Measurements from ENCODE around the gene CTCF.

CTCF gene

DNA sequence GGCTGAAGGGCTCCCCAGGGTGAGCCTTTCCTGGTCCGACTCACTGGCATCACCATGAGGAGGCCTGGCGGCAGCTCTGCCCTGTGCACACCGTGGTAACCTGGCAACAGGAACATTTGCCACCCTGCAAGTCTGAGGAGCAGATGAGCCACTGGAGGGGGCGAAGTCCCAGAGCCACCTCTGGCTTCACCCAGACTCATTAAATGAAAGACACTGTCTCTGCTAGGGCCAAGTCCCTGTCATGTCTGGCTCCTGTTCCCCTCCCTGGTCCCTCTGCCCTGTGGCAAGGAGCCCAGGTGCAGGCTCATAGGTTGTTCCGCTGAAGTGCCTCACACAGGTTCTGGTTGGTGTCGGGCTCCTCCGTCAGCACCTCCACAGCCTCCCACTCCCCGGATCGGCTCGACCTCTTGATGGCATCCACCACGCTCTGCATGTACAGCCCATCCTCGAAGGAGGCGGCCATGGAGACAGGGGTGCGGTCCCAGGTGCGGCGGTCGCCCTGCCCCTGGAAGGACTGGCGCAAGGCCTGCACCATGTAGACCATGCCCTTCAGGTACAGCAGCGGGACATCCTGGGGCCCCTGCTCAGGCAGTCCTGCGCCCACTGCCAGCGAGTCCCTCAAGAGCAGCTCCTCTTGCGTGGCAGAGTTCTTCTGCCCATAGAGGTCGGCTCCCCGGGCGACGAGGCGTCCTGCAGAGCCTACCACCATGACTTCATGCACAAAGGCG, 112.7 kb downstream of the CTCF start:
- peaks cover 5% of the 10 kb centered on the region; the same call in 1 of the 2 replicates for H3K36me3 ChIP-seq (ENCODE audit: insufficient read depth, low read length)
- H3K27me3 ChIP-seq (ENCODE audit: insufficient read depth, low read length) = no peaks in the 10 kb centered on the region
- H3K4me3 ChIP-seq (ENCODE audit: low read depth, low read length) = no peak overlapping the region
- peaks cover 5% of the 10 kb centered on the region for H3K4me1 ChIP-seq (ENCODE audit: control insufficient read depth, insufficient read depth, low read length, unreplicated experiment)
- H2AFZ ChIP-seq (ENCODE audit: low read length, unreplicated experiment) = no peak overlapping the region
- no peaks in the 10 kb centered on the region for H3K79me2 ChIP-seq (ENCODE audit: control insufficient read depth, insufficient read depth, low read length, unreplicated experiment)
- H3K27ac ChIP-seq (ENCODE audit: low read depth, low read length) = no peak overlapping the region

DNA sequence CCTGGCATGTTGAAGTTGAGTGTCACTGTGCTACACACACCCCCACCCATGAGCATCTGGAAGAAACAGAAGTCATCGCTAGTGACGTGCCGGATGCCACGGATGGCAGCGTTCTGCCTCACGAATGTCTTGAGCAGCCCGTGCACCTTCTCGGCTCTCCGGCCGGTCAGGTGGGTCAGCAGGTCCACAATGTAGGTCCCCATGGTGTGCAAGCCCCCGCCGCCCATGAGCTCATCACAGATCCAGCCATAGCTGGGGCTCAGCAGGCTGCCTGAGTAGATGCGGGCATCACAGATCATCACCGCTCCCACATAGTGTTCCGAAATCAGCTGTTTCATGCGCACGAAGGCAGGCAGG, 113.2 kb downstream of the CTCF start:
- Histone ChIP-seq H2AFZ (ENCODE audit: low read length, unreplicated experiment) (no peak overlapping the region), H3K4me1 (ENCODE audit: control insufficient read depth, insufficient read depth, low read length, unreplicated experiment) (peaks cover 5% of the 10 kb centered on the region), H3K27me3 (ENCODE audit: insufficient read depth, low read length) (no peaks in the 10 kb centered on the region), H3K27ac (ENCODE audit: low read depth, low read length) (no peak overlapping the region), H3K4me3 (ENCODE audit: low read depth, low read length) (no peak overlapping the region), H3K36me3 (ENCODE audit: insufficient read depth, low read length) (peaks cover 5% of the 10 kb centered on the region; the same call in 1 of the 2 replicates), H3K79me2 (ENCODE audit: control insufficient read depth, insufficient read depth, low read length, unreplicated experiment) (no peaks in the 10 kb centered on the region)

DNA sequence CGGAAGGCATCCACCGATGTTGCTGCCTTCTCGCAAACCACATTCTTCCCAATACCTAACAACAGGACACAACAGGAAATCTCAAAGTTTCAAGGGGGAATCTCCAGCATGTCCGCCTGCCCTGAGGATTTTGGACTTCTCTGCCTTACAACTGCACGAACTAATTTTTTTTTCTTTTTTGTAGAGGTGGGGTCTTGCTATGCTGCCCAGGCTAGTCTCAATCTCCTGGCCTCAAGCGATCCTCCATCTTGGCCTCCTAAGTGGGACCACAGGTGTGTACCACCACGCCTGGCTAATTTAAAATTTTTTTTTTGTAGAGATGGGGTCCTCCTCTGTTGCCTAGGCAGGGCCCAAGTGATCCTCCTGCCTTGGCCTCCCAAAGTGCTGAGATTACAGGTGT, 113.7 kb downstream of the CTCF start:
- Histone ChIP-seq H3K79me2 (ENCODE audit: control insufficient read depth, insufficient read depth, low read length, unreplicated experiment) (no peaks in the 10 kb centered on the region), H3K4me3 (ENCODE audit: low read depth, low read length) (no peak overlapping the region)

DNA sequence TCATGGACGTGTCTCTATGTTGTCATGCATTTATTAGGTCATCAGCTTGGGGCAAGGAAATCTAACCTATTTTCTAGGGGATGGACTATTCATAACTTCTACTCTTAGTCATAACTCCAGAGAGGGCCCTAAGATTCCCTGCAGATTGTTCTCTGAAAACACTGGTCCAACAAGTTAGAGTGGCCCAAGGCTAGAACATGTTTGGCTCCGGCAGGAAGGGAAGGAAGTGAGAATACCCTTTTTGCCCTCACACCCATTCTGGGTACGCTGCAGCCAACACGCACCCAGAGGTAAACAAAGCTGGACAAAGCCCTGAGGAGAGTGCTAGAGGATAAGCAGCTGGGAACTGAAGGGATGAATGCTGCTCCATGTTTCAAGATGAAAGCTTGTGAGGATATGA, 114.2 kb downstream of the CTCF start:
- Histone ChIP-seq H3K4me1 (ENCODE audit: control insufficient read depth, insufficient read depth, low read length, unreplicated experiment) (peaks cover 5% of the 10 kb centered on the region), H3K27ac (ENCODE audit: low read depth, low read length) (no peak overlapping the region), H3K4me3 (ENCODE audit: low read depth, low read length) (no peak overlapping the region), H2AFZ (ENCODE audit: low read length, unreplicated experiment) (no peak overlapping the region), H3K79me2 (ENCODE audit: control insufficient read depth, insufficient read depth, low read length, unreplicated experiment) (no peaks in the 10 kb centered on the region), H3K27me3 (ENCODE audit: insufficient read depth, low read length) (no peaks in the 10 kb centered on the region), H3K36me3 (ENCODE audit: insufficient read depth, low read length) (peaks cover 5% of the 10 kb centered on the region; the same call in 1 of the 2 replicates)

More for the DNA sequence above, 113.7 kb downstream of the CTCF start:
- peaks cover 5% of the 10 kb centered on the region for H3K4me1 ChIP-seq (ENCODE audit: control insufficient read depth, insufficient read depth, low read length, unreplicated experiment)
- peaks cover 5% of the 10 kb centered on the region; the same call in 1 of the 2 replicates for H3K36me3 ChIP-seq (ENCODE audit: insufficient read depth, low read length)
- no peaks in the 10 kb centered on the region for H3K27me3 ChIP-seq (ENCODE audit: insufficient read depth, low read length)
- H3K27ac ChIP-seq (ENCODE audit: low read depth, low read length) = no peak overlapping the region
- no peak overlapping the region for H2AFZ ChIP-seq (ENCODE audit: low read length, unreplicated experiment)

DNA sequence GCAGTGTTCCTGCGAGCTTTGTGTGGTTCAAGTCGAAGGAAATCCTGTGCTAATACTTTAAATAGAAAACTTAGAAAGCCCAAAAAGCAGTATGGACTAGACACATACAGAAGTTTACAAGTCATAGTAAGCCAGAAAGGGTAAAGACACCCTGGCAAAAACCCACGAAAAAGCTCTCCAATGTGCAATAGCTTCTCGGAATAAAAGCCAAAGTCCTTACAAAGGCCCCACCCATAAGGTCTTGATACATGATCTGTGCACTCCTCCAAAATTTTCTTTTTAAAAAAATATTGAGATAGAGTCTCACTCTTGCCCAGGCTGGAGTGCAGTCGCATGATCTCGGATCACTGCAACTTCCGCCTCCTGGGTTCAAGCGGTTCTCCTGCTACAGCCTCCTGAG, 114.6 kb downstream of the CTCF start:
- H3K4me3 ChIP-seq (ENCODE audit: low read depth, low read length) = no peak overlapping the region
- H3K4me1 ChIP-seq (ENCODE audit: control insufficient read depth, insufficient read depth, low read length, unreplicated experiment) = peaks cover 5% of the 10 kb centered on the region
- H3K27me3 ChIP-seq (ENCODE audit: insufficient read depth, low read length) = no peaks in the 10 kb centered on the region
- H2AFZ ChIP-seq (ENCODE audit: low read length, unreplicated experiment) = no peak overlapping the region
- no peaks in the 10 kb centered on the region for H3K79me2 ChIP-seq (ENCODE audit: control insufficient read depth, insufficient read depth, low read length, unreplicated experiment)
- H3K36me3 ChIP-seq (ENCODE audit: insufficient read depth, low read length) = peaks cover 5% of the 10 kb centered on the region; the same call in 1 of the 2 replicates
- H3K27ac ChIP-seq (ENCODE audit: low read depth, low read length) = no peak overlapping the region

DNA sequence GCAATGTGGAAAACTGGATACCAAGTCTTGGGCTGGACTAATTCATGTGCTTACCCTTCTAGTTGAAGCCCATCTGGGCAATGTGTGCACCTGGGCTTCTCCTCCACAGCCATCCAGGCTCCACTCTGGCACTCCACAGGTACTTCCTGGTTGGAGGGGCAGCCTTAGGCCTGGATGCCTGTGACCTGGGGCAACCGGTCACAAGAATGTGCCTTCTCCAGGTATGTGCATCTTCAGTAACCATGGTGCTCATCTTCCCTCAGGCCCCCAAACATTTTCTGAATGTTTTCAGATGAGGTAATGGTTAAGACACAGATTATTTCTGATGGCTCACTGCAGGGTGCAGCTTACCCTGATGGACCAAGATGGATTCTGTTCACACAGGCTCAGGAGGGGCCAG, 115.4 kb downstream of the CTCF start:
- Histone ChIP-seq H3K27me3 (ENCODE audit: insufficient read depth, low read length) (no peaks in the 10 kb centered on the region), H2AFZ (ENCODE audit: low read length, unreplicated experiment) (no peak overlapping the region), H3K79me2 (ENCODE audit: control insufficient read depth, insufficient read depth, low read length, unreplicated experiment) (no peaks in the 10 kb centered on the region), H3K36me3 (ENCODE audit: insufficient read depth, low read length) (peaks cover 5% of the 10 kb centered on the region; the same call in 1 of the 2 replicates), H3K4me3 (ENCODE audit: low read depth, low read length) (no peak overlapping the region), H3K27ac (ENCODE audit: low read depth, low read length) (no peak overlapping the region), H3K4me1 (ENCODE audit: control insufficient read depth, insufficient read depth, low read length, unreplicated experiment) (peaks cover 5% of the 10 kb centered on the region)

DNA sequence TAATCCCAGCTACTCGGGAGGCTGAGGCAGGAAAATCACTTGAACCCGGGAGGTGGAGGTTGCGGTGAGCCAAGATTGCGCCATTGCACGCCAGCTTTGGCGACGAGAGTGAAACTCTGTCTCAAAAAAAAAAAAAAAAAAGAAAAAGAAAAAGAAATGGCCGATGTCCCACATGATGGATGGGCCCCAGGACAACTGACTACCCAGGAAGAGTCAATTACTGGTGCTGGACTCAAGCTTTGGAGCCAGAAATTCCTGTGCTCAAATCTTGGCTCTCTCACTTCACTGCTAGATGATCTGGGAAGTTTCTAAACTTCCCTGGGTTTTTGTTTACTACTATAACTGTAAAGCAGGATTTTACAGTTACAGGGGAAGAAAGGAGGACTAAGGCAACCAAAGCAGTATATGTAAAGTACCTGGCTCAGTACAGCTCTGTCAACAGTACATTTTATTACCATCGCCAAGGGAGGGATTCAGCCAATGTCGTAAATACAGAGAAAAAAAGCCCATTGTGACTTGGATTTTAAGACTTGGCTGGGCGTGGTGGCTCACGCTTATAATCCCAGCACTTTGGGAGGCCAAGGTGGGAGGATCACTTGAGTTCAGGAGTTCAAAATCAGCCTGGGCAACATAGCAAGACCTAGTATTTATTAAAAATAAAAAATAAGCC, 116.2 kb downstream of the CTCF start:
- peaks cover 7% of the 10 kb centered on the region; the same call in 1 of the 2 replicates for H3K36me3 ChIP-seq (ENCODE audit: insufficient read depth, low read length)
- no peak overlapping the region for H3K4me3 ChIP-seq (ENCODE audit: low read depth, low read length)
- no peaks in the 10 kb centered on the region for H3K79me2 ChIP-seq (ENCODE audit: control insufficient read depth, insufficient read depth, low read length, unreplicated experiment)
- H3K27ac ChIP-seq (ENCODE audit: low read depth, low read length) = no peak overlapping the region
- peaks cover 2% of the 10 kb centered on the region for H3K4me1 ChIP-seq (ENCODE audit: control insufficient read depth, insufficient read depth, low read length, unreplicated experiment)
- no peaks in the 10 kb centered on the region for H3K27me3 ChIP-seq (ENCODE audit: insufficient read depth, low read length)
- no peak overlapping the region for H2AFZ ChIP-seq (ENCODE audit: low read length, unreplicated experiment)

DNA sequence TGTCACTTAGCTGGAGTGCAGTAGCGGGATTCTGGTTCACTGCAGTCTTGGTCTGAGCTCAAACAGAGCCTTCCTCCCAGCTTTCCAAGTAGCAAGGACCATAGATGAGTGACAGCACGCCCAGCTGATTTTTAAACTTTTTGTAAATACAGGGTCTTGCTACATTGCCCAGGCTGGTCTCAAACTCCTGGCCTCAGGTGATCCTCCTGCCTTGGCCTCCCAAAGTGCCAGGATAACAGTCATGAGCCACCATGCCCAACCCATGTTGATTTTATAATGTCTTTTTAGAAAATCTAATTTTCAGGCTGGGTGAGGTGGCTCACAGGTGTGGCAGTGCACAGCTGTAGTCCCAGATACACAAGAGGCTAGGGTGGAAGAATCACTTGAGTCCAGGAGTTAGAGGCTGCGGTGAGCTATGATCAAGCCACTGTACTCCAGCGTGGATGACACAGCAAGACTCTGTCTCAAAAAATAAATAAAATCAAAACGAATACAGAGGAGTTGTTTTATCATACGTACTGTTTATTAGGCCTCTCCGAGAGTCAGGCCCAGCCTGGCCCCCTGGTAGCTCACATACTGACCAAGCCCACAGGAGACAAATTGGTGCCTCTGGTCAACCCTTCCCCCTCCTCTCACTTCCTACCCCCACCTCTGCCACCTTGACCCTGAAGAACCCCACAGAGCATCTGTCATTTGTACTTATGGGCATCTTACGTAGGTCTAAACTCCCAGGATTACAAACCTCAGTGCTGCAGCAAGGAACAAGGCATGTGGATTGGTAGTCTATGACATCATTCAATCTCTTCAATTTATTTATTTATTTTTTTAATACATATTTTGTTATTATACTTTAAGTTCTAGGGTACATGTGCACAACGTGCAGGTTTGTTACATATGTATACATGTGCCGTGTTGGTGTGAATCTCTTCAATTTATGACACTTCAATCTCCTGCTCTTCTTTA, 117.9 kb downstream of the CTCF start:
- no peak overlapping the region for H3K27ac ChIP-seq (ENCODE audit: low read depth, low read length)
- no peaks in the 10 kb centered on the region for H3K4me1 ChIP-seq (ENCODE audit: control insufficient read depth, insufficient read depth, low read length, unreplicated experiment)
- no peak overlapping the region for H2AFZ ChIP-seq (ENCODE audit: low read length, unreplicated experiment)
- H3K4me3 ChIP-seq (ENCODE audit: low read depth, low read length) = no peak overlapping the region
- H3K36me3 ChIP-seq (ENCODE audit: insufficient read depth, low read length) = peaks cover 15% of the 10 kb centered on the region; the same call in 1 of the 2 replicates
- H3K79me2 ChIP-seq (ENCODE audit: control insufficient read depth, insufficient read depth, low read length, unreplicated experiment) = no peaks in the 10 kb centered on the region
- no peaks in the 10 kb centered on the region for H3K27me3 ChIP-seq (ENCODE audit: insufficient read depth, low read length)

DNA sequence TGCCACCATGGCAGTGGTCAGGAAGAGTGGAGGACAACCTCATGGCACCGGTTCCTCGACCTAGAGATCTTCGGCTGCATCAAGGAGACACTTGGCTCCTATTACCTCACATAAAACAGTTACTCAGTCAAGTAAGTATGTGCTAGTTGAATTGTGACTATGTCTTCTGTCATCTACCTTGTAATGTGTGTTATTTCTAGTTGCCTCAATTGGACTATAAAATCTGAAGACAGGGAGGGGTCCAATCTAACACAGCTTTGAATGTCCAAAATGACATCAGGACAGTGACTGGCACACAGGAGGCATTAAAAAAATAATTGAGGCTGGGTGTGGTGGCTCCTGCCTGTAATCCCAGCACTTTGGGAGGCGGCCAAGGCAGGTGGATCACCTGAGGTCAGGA, 121.4 kb downstream of the CTCF start:
- no peak overlapping the region for H3K27ac ChIP-seq (ENCODE audit: low read depth, low read length)
- no peak overlapping the region for H3K4me3 ChIP-seq (ENCODE audit: low read depth, low read length)
- H3K79me2 ChIP-seq (ENCODE audit: control insufficient read depth, insufficient read depth, low read length, unreplicated experiment) = no peaks in the 10 kb centered on the region
- no peak overlapping the region for H2AFZ ChIP-seq (ENCODE audit: low read length, unreplicated experiment)
- no peaks in the 10 kb centered on the region for H3K4me1 ChIP-seq (ENCODE audit: control insufficient read depth, insufficient read depth, low read length, unreplicated experiment)
- H3K27me3 ChIP-seq (ENCODE audit: insufficient read depth, low read length) = no peaks in the 10 kb centered on the region
- H3K36me3 ChIP-seq (ENCODE audit: insufficient read depth, low read length) = peaks cover 14% of the 10 kb centered on the region; the same call in 1 of the 2 replicates

DNA sequence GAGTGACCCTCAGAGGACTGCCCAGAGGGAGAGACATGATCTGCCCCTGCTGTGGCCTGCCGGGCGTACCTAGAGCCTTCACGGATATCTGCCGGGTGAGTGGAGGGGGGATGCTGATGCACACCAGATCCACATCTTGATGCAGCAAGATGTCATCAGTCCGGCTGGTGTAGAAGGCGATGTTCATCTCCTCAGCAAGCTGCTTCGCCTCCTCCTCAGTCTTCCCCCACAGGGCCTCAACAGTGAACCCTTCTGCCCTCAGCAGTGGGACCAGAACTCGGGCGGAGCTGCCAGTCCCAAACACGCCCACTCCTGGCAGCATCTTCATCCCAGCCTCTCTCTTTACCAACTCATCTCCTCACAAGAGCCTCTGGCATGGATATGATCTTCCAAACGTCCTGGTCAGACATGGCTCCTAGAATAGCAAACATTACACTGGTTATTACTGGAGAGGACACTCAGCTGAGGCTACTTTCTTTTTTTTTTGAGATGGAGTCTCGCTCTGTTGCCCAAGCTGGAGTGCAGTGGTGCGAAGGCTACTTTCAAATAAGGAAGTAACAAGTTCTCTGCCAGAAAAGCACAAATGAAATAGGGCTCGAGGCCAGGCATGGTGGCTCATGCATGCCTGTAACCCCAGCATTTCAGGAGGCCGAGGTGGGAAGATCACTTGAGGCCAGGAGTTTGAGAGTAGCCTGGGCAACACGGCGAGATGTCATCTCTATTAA, 123.2 kb downstream of the CTCF start:
- Histone ChIP-seq H3K36me3 (ENCODE audit: insufficient read depth, low read length) (peaks cover 14% of the 10 kb centered on the region; the same call in 1 of the 2 replicates), H3K4me1 (ENCODE audit: control insufficient read depth, insufficient read depth, low read length, unreplicated experiment) (no peaks in the 10 kb centered on the region), H3K27ac (ENCODE audit: low read depth, low read length) (no peak overlapping the region), H3K79me2 (ENCODE audit: control insufficient read depth, insufficient read depth, low read length, unreplicated experiment) (no peaks in the 10 kb centered on the region), H3K27me3 (ENCODE audit: insufficient read depth, low read length) (no peaks in the 10 kb centered on the region), H2AFZ (ENCODE audit: low read length, unreplicated experiment) (no peak overlapping the region), H3K4me3 (ENCODE audit: low read depth, low read length) (no peak overlapping the region)

Measured in ACC112 (cell line).